ENCODE results near the gene BAIAP2L1.

BAIAP2L1 gene

DNA sequence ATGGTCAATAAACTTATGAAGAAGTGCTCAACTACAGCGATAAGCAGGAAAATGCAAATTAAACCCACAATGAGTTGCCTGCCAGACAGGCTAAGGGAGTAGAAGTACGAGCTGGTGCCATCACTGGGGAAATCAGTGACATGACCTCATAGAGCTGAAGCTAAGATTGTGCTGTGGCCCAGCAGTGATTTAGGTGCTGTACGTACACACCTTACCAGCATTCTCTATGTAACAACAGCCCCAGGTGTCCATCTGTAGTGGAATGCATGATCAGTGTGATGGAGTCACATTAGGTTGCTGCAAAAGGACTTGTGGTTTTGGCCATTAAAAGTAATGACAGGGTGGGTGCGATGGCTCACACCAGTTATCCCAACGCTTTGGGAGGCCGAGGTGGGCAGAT lies 143.2 kb downstream of the BAIAP2L1 start:
- DNase-seq, result no peak

DNA sequence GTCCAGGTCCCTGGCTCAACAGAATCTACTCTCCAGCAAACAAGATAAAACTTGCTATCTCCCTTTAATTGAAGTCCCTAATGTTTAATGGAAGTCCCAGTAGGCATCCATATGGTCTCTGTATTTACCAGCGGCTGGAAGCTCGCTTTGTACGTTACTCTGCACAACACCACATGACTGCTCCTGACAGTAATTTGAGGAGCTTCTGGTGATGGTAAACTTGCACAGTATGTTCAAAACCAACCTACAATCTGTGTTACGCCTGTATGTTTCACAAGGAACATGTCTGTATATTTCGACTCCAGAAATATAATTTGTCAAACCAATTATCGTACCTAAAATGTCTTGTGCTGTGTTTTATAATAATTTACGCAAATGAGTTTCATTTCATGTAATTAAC lies 144.5 kb downstream of the BAIAP2L1 start:
- DNase-seq, result no peak

DNA sequence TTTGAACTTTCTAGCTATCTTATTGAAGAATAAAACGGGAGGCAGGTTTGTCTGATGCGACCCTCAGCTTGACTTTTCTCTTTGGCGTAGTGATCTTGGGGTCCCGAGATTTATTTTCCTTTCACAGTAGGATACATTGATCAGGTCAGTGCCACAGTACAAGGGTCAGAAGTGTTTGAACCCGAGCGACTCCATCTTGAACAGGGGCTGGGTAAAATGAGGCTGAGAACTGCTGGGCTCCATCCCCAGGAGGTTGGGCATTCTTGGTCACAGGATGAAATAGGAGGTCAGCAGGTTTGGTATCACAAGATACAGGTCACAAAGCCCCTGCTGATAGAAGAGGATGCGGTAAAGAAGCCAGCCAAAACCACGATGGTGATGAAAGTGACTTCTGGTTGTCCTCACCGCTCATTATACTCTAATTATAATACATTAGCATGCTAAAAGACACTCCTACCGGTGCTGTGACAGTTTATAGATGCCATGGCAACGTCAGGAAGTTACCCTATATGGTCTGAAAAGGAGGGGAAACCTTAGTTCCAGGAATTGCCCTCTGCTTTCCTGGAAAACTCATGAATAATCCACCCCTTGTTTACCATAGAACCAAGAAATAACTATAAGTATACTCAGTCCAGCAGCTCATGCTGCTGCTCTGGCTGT lies 145.8 kb downstream of the BAIAP2L1 start:
- DNase-seq, result peak; percentile 26

DNA sequence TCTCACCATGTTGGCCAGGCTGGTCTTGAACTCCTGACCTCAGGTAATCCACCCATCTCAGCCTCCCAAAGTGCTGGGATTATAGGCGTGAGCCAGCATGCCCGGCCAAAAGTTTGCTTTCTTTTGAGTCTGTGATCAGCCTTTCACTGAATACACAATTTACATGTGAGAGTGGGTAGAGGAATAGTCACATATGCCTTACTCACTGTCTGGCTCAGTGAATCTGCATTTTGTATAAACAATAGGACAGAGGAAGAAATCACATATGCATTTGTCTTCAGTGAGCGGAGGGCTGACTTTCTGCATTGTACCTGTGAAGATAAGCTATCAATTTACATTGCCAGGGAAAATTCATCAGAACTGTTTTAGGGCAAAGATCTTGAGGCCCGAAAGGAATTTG lies 146.4 kb downstream of the BAIAP2L1 start:
- DNase-seq, result no peak

DNA sequence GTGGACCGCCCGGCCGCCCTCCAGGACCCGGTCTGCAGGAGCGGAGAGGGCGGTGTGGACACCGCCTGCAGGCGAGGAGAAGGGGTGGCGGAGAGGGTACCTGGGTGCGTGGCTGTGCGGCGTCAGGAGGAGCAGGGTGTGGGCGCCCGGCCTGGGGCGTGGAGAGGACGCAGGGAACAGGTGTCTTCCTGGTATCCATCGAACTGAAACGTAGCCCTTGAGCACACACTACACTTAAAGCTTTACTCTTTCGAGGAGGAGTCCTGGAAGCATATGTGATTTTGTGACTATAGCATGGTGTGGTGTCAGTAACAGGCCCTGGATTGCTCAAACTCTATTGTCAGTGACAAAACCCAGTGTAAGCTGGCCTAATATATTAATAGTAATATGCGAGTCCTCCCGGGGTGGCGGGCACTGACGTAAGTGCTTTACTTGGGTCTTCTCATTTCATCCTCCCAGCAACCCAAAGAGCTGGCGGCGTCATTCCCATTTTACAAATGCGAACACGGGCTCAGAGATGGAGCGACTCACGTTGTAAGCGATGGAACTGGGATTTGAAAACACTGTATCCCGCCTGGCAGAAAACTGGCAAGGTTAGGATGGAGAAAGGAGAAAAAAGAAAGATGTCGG lies 148.3 kb downstream of the BAIAP2L1 start:
- no peak for DNase-seq

DNA sequence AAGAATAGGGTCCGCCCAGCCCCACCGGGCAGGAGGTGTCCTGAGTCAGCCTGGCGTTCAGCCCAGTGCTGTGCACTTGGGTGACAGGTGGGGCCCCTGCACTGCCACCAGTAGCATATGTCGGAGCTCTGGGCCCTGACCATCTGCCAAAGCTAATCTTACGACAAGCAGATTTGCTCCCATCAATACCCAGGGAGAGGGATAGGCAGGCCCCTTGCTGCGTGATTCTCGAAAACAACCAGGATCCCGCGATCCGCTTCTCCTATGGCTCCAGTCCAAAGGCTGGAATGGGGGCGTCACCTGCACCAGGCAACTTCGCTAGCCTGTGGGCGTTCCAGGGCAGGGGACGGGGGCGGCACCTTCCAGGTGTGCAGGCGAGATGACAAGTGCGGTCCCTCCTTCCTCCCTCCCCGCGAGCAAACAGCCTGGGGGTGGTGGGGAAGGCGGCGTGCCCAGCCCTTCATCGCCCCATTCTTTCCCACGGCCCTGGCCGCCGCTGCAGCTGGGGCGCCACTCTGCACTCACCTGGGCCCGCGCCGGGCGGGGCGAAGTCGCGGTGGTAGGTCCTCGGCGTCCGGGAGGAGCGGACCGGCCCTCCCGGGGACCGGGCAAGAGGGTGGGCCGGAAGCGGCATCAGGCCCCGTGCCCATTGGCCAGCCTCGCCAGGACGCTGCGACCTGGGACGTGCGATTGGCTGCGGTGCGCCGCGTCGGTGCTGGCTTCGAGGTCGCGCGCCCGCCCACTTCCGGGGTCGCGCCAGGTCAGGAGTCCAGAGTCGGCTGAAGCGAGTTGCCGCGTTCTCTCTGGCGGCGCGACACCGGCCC lies 149.1 kb downstream of the BAIAP2L1 start, which contains the start of gene TECPR1:
TECPR1 (minus strand) TSS at position 632 of the 824 bp plus-strand sequence. CDS start 6,086 bp downstream, outside the sequence.
- DNase-seq, result peak; percentile 91

DNA sequence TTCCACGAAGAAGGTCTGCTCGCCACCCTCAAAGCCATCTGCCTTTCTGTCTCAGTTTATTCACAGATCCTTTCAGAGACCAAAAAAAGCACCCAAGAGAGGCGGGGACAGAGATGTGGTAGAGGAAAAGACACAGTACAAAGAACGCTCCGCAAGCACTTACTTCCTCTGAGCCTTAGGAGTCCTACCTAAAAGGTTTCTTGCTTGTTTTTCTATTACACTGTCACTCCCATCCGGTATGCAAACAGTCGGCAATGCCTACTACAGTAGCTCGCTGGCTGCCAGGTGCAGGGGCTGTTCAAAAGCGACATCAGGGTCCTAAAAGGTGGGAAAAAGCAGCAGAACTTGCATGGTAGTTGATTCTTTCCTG lies 149.7 kb downstream of the BAIAP2L1 start:
- peak; percentile 23 for DNase-seq

DNA sequence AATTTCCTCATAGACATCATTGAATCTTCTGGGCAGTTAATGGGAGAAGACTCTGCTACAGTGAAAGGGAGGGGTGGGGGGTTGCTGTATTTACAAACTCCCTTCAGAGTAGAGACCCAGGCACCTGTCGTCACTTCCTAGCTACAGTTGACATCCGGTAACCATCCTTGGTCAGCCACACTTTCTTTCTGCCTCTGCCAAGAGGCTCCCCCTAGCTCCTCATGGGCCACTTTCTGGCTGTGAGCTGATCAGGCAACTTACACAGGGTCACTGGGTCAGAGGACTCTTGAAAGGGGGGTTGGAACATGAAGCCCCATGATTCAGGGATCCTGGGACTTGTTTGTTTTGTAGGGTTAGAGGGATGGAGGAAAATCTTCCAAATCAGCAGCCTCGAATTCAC lies 150.1 kb downstream of the BAIAP2L1 start:
- DNase-seq, result peak; percentile 59

DNA sequence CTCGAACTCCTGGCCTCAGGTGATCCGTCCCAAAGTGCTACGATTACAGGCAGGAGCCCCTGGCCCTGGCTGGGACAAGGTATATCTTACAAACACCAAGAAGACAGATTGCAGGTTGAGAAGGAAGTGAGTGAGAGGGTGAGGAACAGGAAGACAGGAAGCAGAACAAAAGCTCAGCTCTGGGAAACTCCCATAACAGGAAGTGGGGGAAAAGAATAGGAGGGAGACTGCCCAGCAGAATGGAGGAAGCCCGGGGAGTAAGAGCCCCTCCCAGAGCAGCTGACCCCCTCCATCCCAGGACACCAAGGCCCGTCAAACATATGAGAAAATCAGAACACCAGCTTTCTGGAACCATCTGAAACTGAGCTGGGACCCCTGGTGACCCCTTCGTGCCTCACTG lies 151.8 kb downstream of the BAIAP2L1 start:
- DNase-seq, result no peak

DNA sequence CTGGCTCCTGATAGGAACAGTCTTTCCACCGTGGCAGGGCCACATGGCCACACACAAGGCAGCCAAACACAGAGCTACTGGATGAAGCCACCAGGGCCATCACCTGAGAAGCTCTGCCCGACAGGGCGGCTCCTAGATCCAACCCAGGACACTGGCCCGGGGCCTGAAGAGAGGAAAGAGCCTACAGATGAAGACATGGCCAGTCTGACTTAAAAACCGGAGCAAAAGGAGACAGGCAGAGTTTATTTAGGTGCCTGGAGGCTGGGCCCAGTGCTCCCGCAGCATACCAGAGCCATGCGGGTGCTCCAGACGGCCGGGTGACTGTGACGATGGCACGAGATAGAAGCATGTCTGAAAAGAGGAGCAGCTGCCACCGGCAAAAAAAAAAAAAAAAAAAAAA lies 152.7 kb downstream of the BAIAP2L1 start:
- no peak for DNase-seq

DNA sequence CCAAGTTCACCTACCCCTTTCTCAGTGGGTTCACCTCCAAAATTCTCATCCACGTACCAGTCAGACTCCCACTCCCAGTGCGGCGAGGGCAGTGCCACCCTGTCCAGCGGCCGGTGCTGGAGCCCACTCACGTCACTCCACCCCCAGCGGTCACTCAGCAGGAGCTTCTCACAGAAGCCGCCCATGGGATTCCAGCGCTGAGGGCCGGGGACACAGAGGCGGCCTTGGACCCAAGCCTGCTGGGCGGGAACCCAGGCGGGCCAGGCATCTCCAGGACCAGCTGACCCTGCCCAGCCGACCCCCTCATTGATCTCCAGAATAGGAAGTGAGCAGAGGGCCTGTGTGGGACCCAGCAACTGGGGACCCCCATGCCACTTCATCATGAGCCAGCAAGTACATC lies 156.0 kb downstream of the BAIAP2L1 start:
- DNase-seq, result no peak

DNA sequence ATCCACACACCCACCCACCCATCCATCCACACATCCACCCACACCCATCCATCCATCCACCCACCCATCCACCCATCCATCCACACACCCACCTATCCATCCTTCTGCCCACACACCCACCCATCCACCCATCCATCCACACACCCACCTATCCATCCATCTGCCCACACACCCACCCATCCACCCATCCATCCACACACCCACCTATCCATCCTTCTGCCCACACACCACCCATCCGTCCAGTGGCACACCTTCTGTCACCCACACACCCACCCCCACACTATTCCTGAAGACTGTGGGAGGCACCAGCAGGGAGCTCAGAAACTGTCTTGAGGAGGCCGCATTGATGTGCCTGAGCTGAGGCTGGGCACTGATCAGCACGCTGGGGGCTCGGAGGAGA lies 158.0 kb downstream of the BAIAP2L1 start:
- DNase-seq, result no peak

DNA sequence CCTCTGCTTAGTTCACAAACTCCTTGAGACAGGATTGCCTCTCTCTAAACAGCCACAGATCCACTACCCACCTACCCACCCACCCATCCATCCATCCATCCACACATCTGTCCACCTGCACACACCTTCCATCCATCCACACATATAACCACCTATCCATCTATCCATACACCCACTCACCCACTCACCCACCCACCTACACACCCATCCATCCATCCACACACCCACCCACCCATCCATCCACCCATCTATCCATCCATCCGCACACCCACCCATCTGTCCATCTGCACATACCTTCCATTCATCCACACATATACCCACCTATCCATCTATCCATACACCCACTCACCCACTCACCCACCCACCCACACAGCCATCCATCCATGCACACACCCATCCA lies 158.5 kb downstream of the BAIAP2L1 start:
- no peak for DNase-seq

DNA sequence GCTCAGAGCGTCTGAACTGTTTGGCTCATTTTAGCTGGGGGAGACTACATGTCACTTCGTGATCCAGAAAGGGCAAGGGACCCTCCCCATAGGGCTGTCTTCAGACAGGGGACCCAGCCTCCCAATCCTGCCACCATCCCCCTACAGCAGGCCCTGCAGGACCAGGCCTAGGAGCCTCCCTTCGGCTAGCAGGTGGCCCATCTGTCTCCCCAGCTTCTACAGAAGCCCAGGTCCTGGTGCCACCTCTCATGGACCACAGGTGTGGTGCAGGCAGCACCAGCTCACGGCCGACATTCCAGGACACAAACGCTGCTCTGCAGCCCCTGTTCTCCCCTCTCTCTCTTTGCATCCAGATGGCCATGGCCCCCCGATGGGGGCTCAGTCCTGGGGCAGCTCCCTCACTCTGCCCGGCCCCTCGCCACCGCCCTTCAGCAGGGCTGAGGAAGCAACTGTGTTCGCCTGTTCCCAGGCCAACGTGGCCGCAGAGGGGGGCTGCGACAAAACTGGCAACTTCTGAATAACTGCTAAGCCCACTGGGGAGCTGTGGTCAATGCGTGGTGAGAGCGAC lies 159.1 kb downstream of the BAIAP2L1 start:
- no peak for DNase-seq

Data from activated CD4-positive, alpha-beta T cell treated with anti-CD3 and anti-CD28 coated beads for 48 hours (primary cell).